Natural killer cell (primary cell): ENCODE results near the gene ELFN2. TPM values are rescaled to one million over a fixed set of nuclear protein-coding genes. Genes with fewer than 3 reads are reported as not detected.

ENCODE experiments used
- ATAC-seq, 3 donors: fragments of 150-1000 bp in 2 of 3; fragments of 200-7000 bp in 1 of 3; cut with Tn5 transposase; 1 replicate in 1 of 3; 2 replicates in 2 of 3; pipeline ENCODE4 v1.10.0; 2021; ENCODE audit warnings: mild to moderate bottlenecking in 2 of 3, moderate library complexity in 2 of 3
- DNase-seq, 2 donors: peaks; one replicate each; pipeline versions ENCODE4 v3.0.0 to v3.0.0-alpha.2; 2013 to 2021; ENCODE audit warnings: mixed read lengths in 1 of 2
- H3K27ac ChIP-seq: one replicate; pipeline ENCODE4 v1.5.1; 2013; ENCODE audit warnings: mild to moderate bottlenecking, low read length
- H3K27me3 ChIP-seq: one replicate; pipeline ENCODE4 v1.6.1; 2013; ENCODE audit warnings: low read length; ENCODE audit not compliant: control insufficient read depth, insufficient read depth
- H3K36me3 ChIP-seq: one replicate; pipeline ENCODE4 v1.6.1; 2013; ENCODE audit warnings: low read length; ENCODE audit not compliant: control insufficient read depth, insufficient read depth
- H3K4me1 ChIP-seq: one replicate; pipeline ENCODE4 v1.6.1; 2013; ENCODE audit warnings: low read length; ENCODE audit not compliant: control insufficient read depth, insufficient read depth
- H3K4me3 ChIP-seq: one replicate; pipeline ENCODE4 v1.5.1; 2013; ENCODE audit warnings: low read length
- H3K9me3 ChIP-seq: one replicate; pipeline ENCODE4 v1.6.1; 2013; ENCODE audit warnings: low read length; ENCODE audit not compliant: control insufficient read depth, insufficient read depth
- H3K27ac Mint-ChIP-seq, 2 donors: one replicate each; pipeline ENCODE4 v1.8.0; 2022; ENCODE audit warnings: mild to moderate bottlenecking in 2 of 2, mixed read lengths in 2 of 2, moderate library complexity in 1 of 2
- H3K27me3 Mint-ChIP-seq, 2 donors: one replicate each; pipeline ENCODE4 v1.8.0; 2022; ENCODE audit warnings: low read depth in 2 of 2, mixed read lengths in 2 of 2
- H3K36me3 Mint-ChIP-seq: one replicate; pipeline ENCODE4 v1.8.0; 2022; ENCODE audit warnings: mixed read lengths
- H3K4me1 Mint-ChIP-seq, 2 donors: one replicate each; pipeline ENCODE4 v1.8.0; 2022; ENCODE audit warnings: mixed read lengths in 2 of 2
- H3K4me3 Mint-ChIP-seq: one replicate; pipeline ENCODE4 v1.8.0; 2022; ENCODE audit warnings: mild to moderate bottlenecking, moderate library complexity, mixed read lengths
- H3K9me3 Mint-ChIP-seq, 2 donors: one replicate each; pipeline ENCODE4 v1.8.0; 2022; ENCODE audit warnings: mixed read lengths in 2 of 2
- CTCF ChIP-seq: fragments of 200-600 bp; IDR thresholded peaks from one replicate; pipeline ENCODE4 v1.8.0; 2022; ENCODE audit warnings: antibody characterized with exemption
- WGBS: methylation state at CpG from one replicate; pipeline ENCODE4 v1.1.7; 2013; ENCODE audit warnings: missing lambda C conversion rate; ENCODE audit not compliant: insufficient coverage; 5-methylcytosine and 5-hydroxymethylcytosine counted together
- intact Hi-C: fragments of 100-400 bp; cut with micrococcal nuclease; formaldehyde crosslinking; loops from one replicate; pipeline ENCODE4 v1.14.2; 2022
- total RNA-seq, 4 donors: library from RNA; stranded (reverse); fragments of 120-200 nt in 1 of 4; gene quantifications; one replicate each; pipeline versions ENCODE4 v1.2.3 to v1.2.4, GENCODE V29; 2013 to 2022

ELFN2 gene
- total RNA-seq, 3 donors from 2014 or later (not counting 1 experiment from before 2014, with no cell fraction given) = 0.33 to 0.49 (median 0.36) TPM

GRCh38 chr22:37376643-37377042 is 50.6 kb downstream of the ELFN2 start:
- no peak overlapping the region for H3K27ac ChIP-seq
- Mint-ChIP-seq H3K27me3 (peaks cover 6 to 13% of the 10 kb centered on the region in 2 donors), H3K36me3 (no peaks in the 10 kb centered on the region), H3K27ac (no peak overlapping the region), H3K9me3 (no peaks in the 10 kb centered on the region), H3K4me3 (no peak overlapping the region), H3K4me1 (peaks cover 0 to 6% of the 10 kb centered on the region in 2 donors)
- H3K4me3 ChIP-seq = no peak overlapping the region
- H3K9me3 ChIP-seq = no peaks in the 10 kb centered on the region
- DNase-seq = no peak
- no peak for ATAC-seq
- WGBS = 78% methylated on average over 3 of the region's 3 CpGs
- TF ChIP-seq CTCF = no peak
- no peaks in the 10 kb centered on the region for H3K36me3 ChIP-seq
- H3K27me3 ChIP-seq = peaks cover 5% of the 10 kb centered on the region
- H3K4me1 ChIP-seq = peaks cover 4% of the 10 kb centered on the region
- intact Hi-C loops = no loop called here

GRCh38 chr22:37375801-37376200 is 51.5 kb downstream of the ELFN2 start:
- no peaks in the 10 kb centered on the region for H3K9me3 ChIP-seq
- H3K27me3 Mint-ChIP-seq = peaks cover 6 to 13% of the 10 kb centered on the region in 2 donors
- no peaks in the 10 kb centered on the region for H3K36me3 Mint-ChIP-seq
- intact Hi-C loops = no loop called here
- no peak overlapping the region for H3K4me3 ChIP-seq
- H3K9me3 Mint-ChIP-seq = no peaks in the 10 kb centered on the region
- no peak for ATAC-seq
- no peak overlapping the region for H3K4me3 Mint-ChIP-seq
- DNase-seq = no peak
- H3K36me3 ChIP-seq = no peaks in the 10 kb centered on the region
- H3K4me1 ChIP-seq = peaks cover 11% of the 10 kb centered on the region
- peaks cover 0 to 6% of the 10 kb centered on the region in 2 donors for H3K4me1 Mint-ChIP-seq
- H3K27me3 ChIP-seq = peaks cover 5% of the 10 kb centered on the region
- no peak overlapping the region for H3K27ac ChIP-seq
- H3K27ac Mint-ChIP-seq = no peak overlapping the region
- no peak for TF ChIP-seq CTCF
- WGBS = 30% methylated on average over 4 of the region's 8 CpGs

- H3K4me3 Mint-ChIP-seq = no peak overlapping the region
- H3K4me1 ChIP-seq = peaks cover 19% of the 10 kb centered on the region
- H3K27ac Mint-ChIP-seq = no peak overlapping the region
- no peak for TF ChIP-seq CTCF
- H3K36me3 ChIP-seq = no peaks in the 10 kb centered on the region
- WGBS = 95% methylated on average over 35 of the region's 35 CpGs
- peaks cover 5% of the 10 kb centered on the region for H3K27me3 ChIP-seq
- H3K36me3 Mint-ChIP-seq = no peaks in the 10 kb centered on the region
- H3K9me3 ChIP-seq = no peaks in the 10 kb centered on the region
- H3K4me1 Mint-ChIP-seq = peaks cover 0 to 6% of the 10 kb centered on the region in 2 donors
- H3K4me3 ChIP-seq = no peak overlapping the region
- no peak overlapping the region for H3K27ac ChIP-seq
- ATAC-seq (no peak), DNase-seq (no peak)
- no peaks in the 10 kb centered on the region for H3K9me3 Mint-ChIP-seq
- peaks cover 6 to 13% of the 10 kb centered on the region in 2 donors for H3K27me3 Mint-ChIP-seq
- intact Hi-C loops = no loop called here
Measured at GRCh38 chr22:37374571-37374970, 52.7 kb downstream of the ELFN2 start.

- Histone ChIP-seq H3K4me1 (peaks cover 19% of the 10 kb centered on the region), H3K9me3 (no peaks in the 10 kb centered on the region), H3K27me3 (peaks cover 5% of the 10 kb centered on the region), H3K36me3 (no peaks in the 10 kb centered on the region), H3K27ac (no peak overlapping the region), H3K4me3 (no peak overlapping the region)
- ATAC-seq = no peak
- H3K4me1 Mint-ChIP-seq = no peaks in the 10 kb centered on the region
- intact Hi-C loops = no loop called here
- no peaks in the 10 kb centered on the region for H3K9me3 Mint-ChIP-seq
- no peak for TF ChIP-seq CTCF
- 95% methylated on average over 33 of the region's 33 CpGs for WGBS
- H3K27me3 Mint-ChIP-seq = peaks cover 6 to 9% of the 10 kb centered on the region in 2 donors
- no peaks in the 10 kb centered on the region for H3K36me3 Mint-ChIP-seq
- no peak overlapping the region for H3K27ac Mint-ChIP-seq
- H3K4me3 Mint-ChIP-seq = no peak overlapping the region
- DNase-seq = no peak
Measured at GRCh38 chr22:37373451-37373850, 53.8 kb downstream of the ELFN2 start.
